Esophagus squamous epithelium (tissue), 4 donors: ENCODE data around the gene ZIC4.

Experiments
- CTCF ChIP-seq, 6 experiments: fragments of 450-650 bp in 4 of 6; fragments of 200-600 bp in 2 of 6; sonication (generic) in 2 of 6; IDR thresholded peaks; one replicate each; pipeline ENCODE4 v1.5.1; 2016 to 2019; ENCODE audit warnings: antibody characterized with exemption in 6 of 6, mild to moderate bottlenecking in 4 of 6, moderate library complexity in 4 of 6
- POLR2A ChIP-seq, 4 donors: fragments of 450-650 bp; IDR thresholded peaks; one replicate each; pipeline ENCODE4 v1.6.1; 2017; ENCODE audit warnings: antibody characterized with exemption in 4 of 4, mild to moderate bottlenecking in 4 of 4, moderate library complexity in 3 of 4

- TF ChIP-seq CTCF (IDR thresholded peaks at IDR 0.05) (no peak), POLR2A (IDR thresholded peaks at IDR 0.05) (no peak)
Observed at GRCh38 chr3:147368561-147369221, 37.7 kb downstream of the ZIC4 start.
